Left ventricle myocardium inferior (tissue), 1 donor: ENCODE results near the gene NCOR1. TPM values are rescaled to one million over a fixed set of nuclear protein-coding genes. Genes with fewer than 3 reads are reported as not detected.

Experiments
- DNase-seq: peaks from one replicate; pipeline ENCODE4 v3.0.0-alpha.2; 2020
- H3K27ac ChIP-seq: fragments of 200-600 bp; replicated peaks from 2 replicates; pipeline ENCODE4 v1.8.0; 2021
- H3K27me3 ChIP-seq: fragments of 200-600 bp; 2 replicates; pipeline ENCODE4 v1.8.0; 2021; ENCODE audit warnings: low read depth
- H3K36me3 ChIP-seq: fragments of 200-600 bp; 2 replicates; pipeline ENCODE4 v1.8.0; 2021
- H3K4me1 ChIP-seq: fragments of 200-600 bp; 2 replicates; pipeline ENCODE4 v1.8.0; 2021
- H3K4me3 ChIP-seq: fragments of 200-600 bp; 2 replicates; pipeline ENCODE4 v1.8.0; 2021; ENCODE audit warnings: mild to moderate bottlenecking, moderate library complexity
- H3K9me3 ChIP-seq: fragments of 200-600 bp; replicated peaks from 2 replicates; pipeline ENCODE4 v1.8.0; 2021
- CTCF ChIP-seq: fragments of 200-600 bp; IDR thresholded peaks from 2 replicates; pipeline ENCODE4 v1.8.0; 2021; ENCODE audit warnings: antibody characterized with exemption, mild to moderate bottlenecking, borderline replicate concordance
- intact Hi-C: fragments of 100-400 bp; cut with micrococcal nuclease; formaldehyde crosslinking; loops from one replicate; pipeline ENCODE4 v1.11.0; 2022
- total RNA-seq: library from RNA; stranded (reverse); fragmentation: NEBNext Ultra II Directional; extraction: Animal tissue kit (Norgen Biotek cat#: 25700); gene quantifications from one replicate; pipeline ENCODE4 v1.2.1, GENCODE V29; 2021
- donor health status: DM: no; HTN: yes; CAD: no; lungs with severe emphysema.

Gene NCOR1
- total RNA-seq, 1 donor from 2014 or later, result 60.1 TPM

GRCh38 chr17:15999974-16000827 is 215.1 kb downstream of the NCOR1 start:
- Histone ChIP-seq H3K36me3 (peaks cover 43% of the 10 kb centered on the region), H3K9me3 (peaks cover 4% of the 10 kb centered on the region), H3K27me3 (no peaks in the 10 kb centered on the region), H3K4me3 (peak overlapping the region; percentile 84), H3K4me1 (peaks cover 72% of the 10 kb centered on the region), H3K27ac (peak overlapping the region; percentile 95)
- no peak for TF ChIP-seq CTCF
- intact Hi-C loops, result loop anchor here (5.0 kb wide), 1 partner anchor 173 kb away; no protein-coding TSS in a partner anchor
- DNase-seq, result peak; percentile 38

- peak; percentile 22 for TF ChIP-seq CTCF
- H3K27me3 ChIP-seq, result no peaks in the 10 kb centered on the region
- H3K36me3 ChIP-seq, result peaks cover 40% of the 10 kb centered on the region
- intact Hi-C loops, result loop anchor here (5.0 kb wide), 1 partner anchor 172 kb away; no protein-coding TSS in a partner anchor
- peak within 1 kb of the TSS; percentile 84 for H3K4me3 ChIP-seq
- peaks cover 64% of the 10 kb centered on the region for H3K4me1 ChIP-seq
- H3K27ac ChIP-seq, result peak within 1 kb of the TSS; percentile 95
- DNase-seq, result peak; percentile 97
- peaks cover 4% of the 10 kb centered on the region for H3K9me3 ChIP-seq
These were observed 216.0 kb downstream of the NCOR1 start, which contains the start of the genes TTC19 and ZSWIM7 for GRCh38 chr17:15999141-15999973. TTC19 (plus strand) TSS chr17:15999824; CDS start chr17:15999849, 25 bp downstream. ZSWIM7 (minus strand) TSS chr17:15999704; CDS start chr17:15999594, 110 bp downstream.

- no peak for TF ChIP-seq CTCF
- no peak overlapping the region for H3K4me3 ChIP-seq
- peaks cover 52% of the 10 kb centered on the region for H3K4me1 ChIP-seq
- peaks cover 4% of the 10 kb centered on the region for H3K9me3 ChIP-seq
- DNase-seq, result no peak
- H3K36me3 ChIP-seq, result peaks cover 31% of the 10 kb centered on the region
- intact Hi-C loops, result loop anchor here (5.0 kb wide), 1 partner anchor 171 kb away; no protein-coding TSS in a partner anchor
- no peak overlapping the region for H3K27ac ChIP-seq
- no peaks in the 10 kb centered on the region for H3K27me3 ChIP-seq
These were observed 217.2 kb downstream of the NCOR1 start for GRCh38 chr17:15998031-15998562.

- Histone ChIP-seq H3K27ac (no peak overlapping the region), H3K4me3 (no peak overlapping the region), H3K4me1 (peaks cover 35% of the 10 kb centered on the region), H3K36me3 (peaks cover 25% of the 10 kb centered on the region), H3K27me3 (no peaks in the 10 kb centered on the region), H3K9me3 (peaks cover under 1% of the 10 kb centered on the region)
- no peak for DNase-seq
- intact Hi-C loops, result loop anchor here (5.0 kb wide), 1 partner anchor 169 kb away; no protein-coding TSS in a partner anchor
- TF ChIP-seq CTCF, result no peak
These were observed 219.0 kb downstream of the NCOR1 start for GRCh38 chr17:15996322-15996721.
